Prostate gland (tissue), 2 donors: ENCODE data around the gene GATA6. TPM values are rescaled to one million over a fixed set of nuclear protein-coding genes. Genes with fewer than 3 reads are reported as not detected.

ENCODE experiments used
- DNase-seq: peaks from one replicate; pipeline ENCODE4 v3.0.0-alpha.2; 2019; ENCODE audit warnings: low spot score
- H3K27ac ChIP-seq, 2 donors: fragments of 200-600 bp; sonication (generic); 2 replicates each; pipeline ENCODE4 v1.5.1; 2017 to 2019
- H3K27me3 ChIP-seq: fragments of 200-600 bp; sonication (generic); replicated peaks from 2 replicates; pipeline ENCODE4 v1.5.1; 2019; ENCODE audit not compliant: insufficient read depth
- H3K36me3 ChIP-seq, 2 donors: fragments of 200-600 bp; sonication (generic); 1 replicate in 1 of 2; 2 replicates in 1 of 2; pipeline versions ENCODE4 v1.5.1 to v1.8.1; 2017 to 2019
- H3K4me1 ChIP-seq: fragments of 200-600 bp; sonication (generic); replicated peaks from 2 replicates; pipeline ENCODE4 v1.5.1; 2019
- H3K4me3 ChIP-seq, 2 donors: fragments of 200-600 bp; sonication (generic); 2 replicates each; pipeline ENCODE4 v1.5.1; 2017 to 2019
- H3K9me3 ChIP-seq: fragments of 200-600 bp; sonication (generic); 2 replicates; pipeline ENCODE4 v1.5.1; 2017
- POLR2A ChIP-seq: fragments of 450-650 bp; IDR thresholded peaks from one replicate; pipeline ENCODE4 v1.6.1; 2016; ENCODE audit warnings: antibody characterized with exemption, mild to moderate bottlenecking
- POLR2AphosphoS5 ChIP-seq: sonication (generic); formaldehyde crosslinking; IDR thresholded peaks from one replicate; pipeline ENCODE4 v1.6.1; 2017; ENCODE audit warnings: antibody characterized with exemption
- WGBS: methylation state at CpG from one replicate; pipeline ENCODE4 v1.1.5; 2018; 5-methylcytosine and 5-hydroxymethylcytosine counted together
- intact Hi-C: fragments of 100-400 bp; cut with DNase I; formaldehyde crosslinking; loops from one replicate; pipeline ENCODE4 v1.14.2; 2022
- total RNA-seq, 2 donors: library from RNA; depleted of rRNA; stranded (reverse); fragments of >200 nt; gene quantifications; one replicate each; pipeline ENCODE4 v1.1.0, GENCODE V29; 2016
- TF ChIP-seq, protein P1 (sequence below), 4 experiments: fragments of 200-600 bp in 2 of 4; fragments of 450-650 bp in 2 of 4; sonication (generic) in 2 of 4; IDR thresholded peaks; 1 replicate in 3 of 4; 2 replicates in 1 of 4; pipeline ENCODE4 v1.5.1; 2016 to 2019; ENCODE audit warnings: antibody characterized with exemption in 4 of 4, mild to moderate bottlenecking in 2 of 4, moderate library complexity in 2 of 4

The GATA6 gene
- total RNA-seq, 2 donors from 2014 or later = 9.8 to 49.0 TPM

DNA sequence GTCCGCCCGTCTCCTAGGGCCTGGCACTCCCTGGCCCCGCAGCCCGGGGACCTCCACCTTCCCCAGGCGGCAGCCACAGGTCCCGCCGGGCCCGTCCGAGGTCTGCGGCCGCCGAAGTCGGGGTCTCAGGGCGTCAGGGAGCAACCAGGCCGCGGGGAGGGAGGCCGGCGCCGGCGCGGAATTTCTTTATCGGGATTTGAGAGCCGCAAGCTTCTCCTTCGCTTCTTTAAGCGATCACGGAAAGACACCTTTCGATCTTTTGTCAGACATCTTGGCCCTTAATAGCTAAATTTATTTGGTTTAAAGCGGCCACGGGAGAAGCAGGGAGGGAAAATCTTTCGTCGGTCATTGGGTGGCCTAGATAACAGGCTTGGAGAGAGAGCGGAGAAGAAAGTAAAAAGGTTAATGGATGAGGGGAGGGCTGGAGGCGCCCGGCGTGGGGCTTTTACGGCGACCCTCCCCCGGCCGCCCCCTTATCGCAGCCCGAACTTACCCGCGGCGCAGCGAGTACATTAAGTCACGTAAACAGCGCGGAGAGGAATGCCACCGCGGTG, 4.3 kb upstream of the GATA6 start:
- Histone ChIP-seq H3K36me3 (no peaks in the 10 kb centered on the region), H3K27ac (no peak overlapping the region), H3K4me3 (no peak overlapping the region), H3K27me3 (peaks cover 47% of the 10 kb centered on the region), H3K9me3 (no peaks in the 10 kb centered on the region), H3K4me1 (peaks cover 9% of the 10 kb centered on the region)
- no peak for DNase-seq
- 23% methylated on average over 50 of the region's 50 CpGs for WGBS
- intact Hi-C loops = no loop called here
- TF ChIP-seq, protein P1, sequence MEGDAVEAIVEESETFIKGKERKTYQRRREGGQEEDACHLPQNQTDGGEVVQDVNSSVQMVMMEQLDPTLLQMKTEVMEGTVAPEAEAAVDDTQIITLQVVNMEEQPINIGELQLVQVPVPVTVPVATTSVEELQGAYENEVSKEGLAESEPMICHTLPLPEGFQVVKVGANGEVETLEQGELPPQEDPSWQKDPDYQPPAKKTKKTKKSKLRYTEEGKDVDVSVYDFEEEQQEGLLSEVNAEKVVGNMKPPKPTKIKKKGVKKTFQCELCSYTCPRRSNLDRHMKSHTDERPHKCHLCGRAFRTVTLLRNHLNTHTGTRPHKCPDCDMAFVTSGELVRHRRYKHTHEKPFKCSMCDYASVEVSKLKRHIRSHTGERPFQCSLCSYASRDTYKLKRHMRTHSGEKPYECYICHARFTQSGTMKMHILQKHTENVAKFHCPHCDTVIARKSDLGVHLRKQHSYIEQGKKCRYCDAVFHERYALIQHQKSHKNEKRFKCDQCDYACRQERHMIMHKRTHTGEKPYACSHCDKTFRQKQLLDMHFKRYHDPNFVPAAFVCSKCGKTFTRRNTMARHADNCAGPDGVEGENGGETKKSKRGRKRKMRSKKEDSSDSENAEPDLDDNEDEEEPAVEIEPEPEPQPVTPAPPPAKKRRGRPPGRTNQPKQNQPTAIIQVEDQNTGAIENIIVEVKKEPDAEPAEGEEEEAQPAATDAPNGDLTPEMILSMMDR (IDR thresholded peaks at IDR 0.05) = no peak
- no peak for TF ChIP-seq POLR2AphosphoS5
- no peak for TF ChIP-seq POLR2A

DNA sequence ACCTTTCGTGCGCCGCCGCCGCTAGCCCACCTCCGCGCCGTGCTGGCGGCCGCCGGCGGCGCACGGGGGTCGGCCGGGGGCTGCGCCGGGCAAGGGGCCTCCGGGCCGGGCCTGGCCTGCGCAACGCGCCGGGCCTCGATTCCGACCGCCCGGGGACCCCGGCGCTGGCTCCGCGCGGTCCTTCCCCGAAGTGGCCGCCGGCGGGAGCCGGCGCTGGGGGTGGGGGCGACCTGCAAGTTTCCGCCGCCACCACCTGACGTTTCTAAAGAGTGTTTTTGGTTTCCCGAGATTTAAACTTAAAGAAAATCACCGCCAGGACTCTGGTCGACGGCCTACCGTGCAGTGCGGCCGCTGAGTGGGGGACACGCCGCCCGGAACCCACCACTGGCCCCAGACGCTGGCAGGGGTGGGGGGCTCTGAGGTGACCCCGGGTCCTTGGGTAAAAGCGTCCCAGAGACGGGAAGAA, 3.8 kb upstream of the GATA6 start:
- H3K4me1 ChIP-seq = peaks cover 9% of the 10 kb centered on the region
- H3K4me3 ChIP-seq = no peak overlapping the region
- H3K9me3 ChIP-seq = no peaks in the 10 kb centered on the region
- peaks cover 47% of the 10 kb centered on the region for H3K27me3 ChIP-seq
- no peaks in the 10 kb centered on the region for H3K36me3 ChIP-seq
- intact Hi-C loops = no loop called here
- WGBS = 9% methylated on average over 47 of the region's 57 CpGs
- TF ChIP-seq POLR2A (no peak), POLR2AphosphoS5 (no peak)
- TF ChIP-seq, protein P1 (IDR thresholded peaks at IDR 0.05) = no peak
- no peak for DNase-seq
- no peak overlapping the region for H3K27ac ChIP-seq

DNA sequence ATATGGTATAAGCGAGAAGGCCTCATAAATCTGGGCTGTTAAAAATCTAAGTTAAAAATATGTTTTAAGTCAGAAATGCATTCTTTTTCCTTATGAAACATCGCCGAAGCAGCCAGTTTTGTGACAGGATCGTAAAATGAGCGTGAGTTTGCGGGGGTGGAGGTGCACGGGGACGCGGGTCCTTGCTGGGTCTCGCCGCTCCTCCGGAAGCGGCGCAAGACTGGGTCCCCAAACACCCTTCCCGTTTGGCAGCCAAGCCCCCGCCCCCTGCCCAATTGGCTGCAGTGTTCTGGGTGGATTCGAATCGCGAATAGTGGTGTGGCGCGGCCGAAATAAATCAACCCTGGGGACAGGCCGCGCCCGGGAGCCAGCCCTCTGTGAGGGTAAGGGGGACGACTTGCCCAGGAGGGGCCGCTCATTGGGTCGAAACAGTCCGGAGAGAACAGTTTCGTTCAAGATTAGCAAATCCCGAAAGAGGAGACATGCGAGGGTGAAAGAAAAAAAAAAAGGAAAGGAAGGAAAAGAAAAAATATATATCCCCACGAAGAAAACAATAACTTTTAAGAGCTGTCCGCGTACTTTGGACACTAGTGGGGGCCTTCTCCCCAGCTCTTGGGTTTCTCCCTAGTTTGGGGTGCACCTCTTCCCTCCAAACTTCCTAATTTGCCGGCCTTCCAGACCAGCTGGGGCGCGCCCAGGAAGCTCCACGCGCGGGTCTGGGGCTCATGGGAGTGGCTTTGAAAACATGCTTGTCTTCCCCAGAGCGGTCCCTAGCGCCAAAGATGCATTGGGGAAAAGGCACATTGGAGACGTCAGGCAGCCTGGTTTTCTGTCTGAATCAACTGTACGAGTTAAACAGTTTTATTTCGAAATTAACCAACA, 3.1 kb upstream of the GATA6 start:
- intact Hi-C loops = no loop called here
- Histone ChIP-seq H3K9me3 (no peaks in the 10 kb centered on the region), H3K4me3 (no peak overlapping the region), H3K27ac (no peak overlapping the region), H3K36me3 (no peaks in the 10 kb centered on the region), H3K4me1 (peaks cover 9% of the 10 kb centered on the region), H3K27me3 (peaks cover 47% of the 10 kb centered on the region)
- no peak for DNase-seq
- TF ChIP-seq, protein P1 (IDR thresholded peaks at IDR 0.05) = no peak
- TF ChIP-seq POLR2A = no peak
- 24% methylated on average over 46 of the region's 46 CpGs for WGBS

DNA sequence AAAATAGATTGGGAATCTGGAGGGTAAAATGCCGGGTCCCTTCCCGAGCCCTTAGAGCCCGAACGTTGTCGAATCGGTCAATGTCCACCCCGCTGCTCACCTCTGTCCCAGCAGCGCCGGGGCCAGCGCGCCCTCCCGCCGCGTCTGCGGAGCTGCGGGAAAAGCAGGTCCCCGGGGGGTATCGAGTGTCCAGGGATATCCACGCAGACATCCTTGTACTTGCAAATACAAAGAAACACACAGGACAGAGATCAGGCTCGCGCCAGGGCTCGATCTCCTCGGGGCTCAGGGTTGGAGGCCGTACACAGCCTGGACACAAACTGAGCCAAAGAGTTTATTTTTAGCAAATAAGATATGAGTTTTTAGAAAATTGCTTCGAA, 2.3 kb upstream of the GATA6 start:
- Histone ChIP-seq H3K9me3 (no peaks in the 10 kb centered on the region), H3K27ac (no peak overlapping the region), H3K27me3 (peaks cover 43% of the 10 kb centered on the region), H3K4me1 (peaks cover 9% of the 10 kb centered on the region), H3K36me3 (no peaks in the 10 kb centered on the region), H3K4me3 (no peak overlapping the region)
- intact Hi-C loops = no loop called here
- 14% methylated on average over 25 of the region's 25 CpGs for WGBS
- no peak for TF ChIP-seq POLR2AphosphoS5
- TF ChIP-seq, protein P1 (IDR thresholded peaks at IDR 0.05) = no peak
- no peak for TF ChIP-seq POLR2A
- DNase-seq = no peak
